GM21825 (cell line): ENCODE results near the gene PLEKHG4B.

Experiments used
- ATAC-seq: cut with Tn5 transposase; IDR thresholded peaks from one replicate; pipeline ENCODE4 v1.9.1; 2021; ENCODE audit warnings: mild to moderate bottlenecking, moderate library complexity; ENCODE audit not compliant: unreplicated experiment

Gene PLEKHG4B

DNA sequence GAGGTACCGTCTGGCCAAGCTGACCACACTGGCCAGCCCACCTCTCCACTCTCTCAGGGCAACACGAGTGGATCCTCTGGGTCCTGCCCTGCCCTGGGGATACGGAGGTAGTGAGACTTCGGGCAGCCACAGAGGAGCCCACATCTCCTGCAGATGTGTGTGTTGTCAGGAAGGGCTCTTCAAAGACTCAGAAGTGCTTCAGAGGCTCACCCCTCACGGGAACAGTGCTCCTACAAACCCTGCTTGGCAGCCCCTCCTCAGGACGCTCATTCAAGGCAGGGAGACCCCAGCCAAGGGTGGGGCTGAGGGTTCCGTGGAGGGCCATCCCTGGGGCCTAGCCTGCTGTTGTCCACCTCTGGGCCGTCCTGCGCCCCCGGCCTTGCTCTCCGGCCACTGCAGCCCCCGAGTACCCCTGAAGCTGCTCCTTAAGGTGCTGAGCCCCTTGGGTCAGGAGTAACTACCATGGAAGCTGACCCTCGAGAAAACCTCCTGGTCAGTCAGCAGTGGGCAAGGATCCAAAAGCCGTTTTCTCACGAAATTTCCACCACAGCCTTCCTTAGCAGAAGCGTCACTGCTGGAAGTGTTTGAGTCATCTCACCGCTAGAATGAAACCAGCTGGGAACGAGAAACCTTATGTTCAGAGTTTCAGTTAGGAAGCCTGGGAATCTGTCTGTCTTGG is 76.2 kb downstream of the PLEKHG4B start:
- no peak for ATAC-seq

DNA sequence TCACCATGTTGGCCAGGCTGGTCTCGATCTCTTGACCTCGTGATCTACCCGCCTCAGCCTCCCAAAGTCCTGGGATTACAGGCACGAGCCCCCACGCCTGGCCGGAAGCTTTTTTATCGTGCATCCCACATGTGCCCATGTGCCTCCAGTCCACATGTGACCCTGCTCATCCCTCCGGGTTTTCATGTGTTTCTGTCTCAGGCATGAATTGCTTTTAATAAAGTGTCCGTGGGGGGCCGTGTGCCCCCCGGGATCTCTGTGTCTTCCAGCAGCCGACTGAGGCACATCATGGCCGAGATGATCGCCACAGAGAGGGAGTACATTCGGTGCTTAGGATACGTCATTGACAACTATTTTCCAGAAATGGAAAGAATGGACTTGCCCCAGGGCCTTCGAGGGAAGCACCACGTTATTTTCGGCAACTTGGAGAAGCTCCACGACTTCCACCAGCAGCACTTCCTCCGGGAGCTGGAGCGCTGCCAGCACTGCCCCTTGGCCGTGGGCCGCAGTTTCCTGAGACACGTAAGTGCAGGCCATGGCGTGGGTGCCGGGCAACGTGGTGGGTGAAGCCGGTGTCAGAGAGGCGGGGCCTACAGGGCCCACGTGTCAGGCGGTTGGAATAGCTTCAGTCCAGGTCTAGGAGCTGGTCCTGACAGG is 77.2 kb downstream of the PLEKHG4B start:
- ATAC-seq = no peak

- no peak for ATAC-seq
Measured at GRCh38 chr5:169728-170094, 77.7 kb downstream of the PLEKHG4B start.

DNA sequence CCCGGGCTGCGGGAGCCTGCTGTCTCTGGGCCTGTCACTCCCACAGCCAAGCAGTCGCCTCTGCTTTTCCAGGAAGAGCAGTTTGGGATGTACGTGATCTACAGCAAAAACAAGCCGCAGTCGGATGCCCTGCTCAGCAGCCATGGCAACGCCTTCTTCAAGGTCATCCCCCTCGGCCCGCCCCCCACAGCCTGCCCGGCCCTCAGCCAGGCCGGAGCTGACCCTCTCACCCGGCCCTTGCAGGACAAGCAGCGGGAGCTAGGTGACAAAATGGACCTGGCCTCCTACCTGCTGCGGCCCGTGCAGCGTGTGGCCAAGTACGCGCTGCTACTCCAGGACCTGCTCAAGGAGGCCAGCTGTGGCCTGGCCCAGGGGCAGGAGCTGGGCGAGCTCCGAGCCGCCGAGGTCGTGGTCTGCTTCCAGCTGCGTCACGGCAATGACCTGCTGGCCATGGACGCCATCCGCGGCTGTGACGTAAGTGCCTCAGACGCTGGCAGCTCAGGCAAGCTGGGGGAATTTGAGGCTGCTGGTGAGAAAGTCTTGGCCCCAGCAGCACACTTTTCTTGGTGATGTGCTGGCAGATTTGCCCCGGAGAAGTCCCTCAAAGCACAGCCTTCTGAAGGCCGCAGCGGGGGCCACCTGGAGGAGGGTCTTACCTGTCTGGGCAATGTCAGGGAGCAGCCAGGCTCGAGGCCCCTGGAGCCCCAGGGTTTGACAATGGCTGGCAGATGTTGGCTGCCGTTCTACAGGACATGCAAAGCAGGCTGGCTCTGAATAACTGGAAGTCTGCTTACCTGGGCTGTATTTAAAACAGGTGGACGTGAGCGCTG is 79.2 kb downstream of the PLEKHG4B start:
- ATAC-seq = no peak

- ATAC-seq = no peak
Measured at GRCh38 chr5:171801-172331, 79.9 kb downstream of the PLEKHG4B start.

DNA sequence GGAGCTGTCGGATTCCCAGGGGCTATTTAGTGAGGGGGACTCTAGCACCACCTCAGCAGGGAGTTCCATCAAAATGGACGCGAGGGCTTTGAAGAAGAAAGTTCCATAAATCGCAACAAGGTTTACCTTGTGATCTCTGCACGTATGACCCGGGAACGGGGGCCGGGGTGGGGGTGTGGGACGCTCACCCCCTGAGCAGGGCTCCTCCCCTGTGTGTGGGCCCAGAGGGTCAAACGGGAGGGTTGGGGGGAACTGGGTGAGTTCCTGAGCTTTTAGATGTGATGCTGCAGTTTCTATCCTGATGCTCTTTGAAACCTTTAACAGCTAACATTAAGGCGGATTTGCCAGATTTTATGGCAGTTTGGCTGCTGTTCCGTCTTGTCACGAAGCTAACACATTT is 80.5 kb downstream of the PLEKHG4B start:
- no peak for ATAC-seq

DNA sequence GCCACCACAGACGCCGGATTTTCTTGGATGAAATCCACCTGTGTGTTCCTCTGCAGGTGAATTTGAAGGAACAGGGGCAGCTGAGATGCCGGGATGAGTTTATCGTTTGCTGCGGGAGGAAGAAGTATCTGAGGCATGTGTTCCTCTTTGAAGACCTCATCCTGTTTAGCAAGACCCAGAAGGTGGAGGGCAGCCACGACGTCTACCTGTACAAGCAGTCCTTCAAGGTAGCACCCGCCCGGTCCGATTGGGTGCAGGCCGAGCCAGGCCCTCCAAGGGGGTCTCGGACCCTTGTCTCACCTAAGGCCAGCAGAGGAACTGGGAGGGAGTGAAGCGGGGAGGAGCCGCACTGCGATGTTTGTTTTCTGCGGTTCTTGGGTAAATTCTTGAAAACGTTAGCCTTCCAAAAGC is 80.9 kb downstream of the PLEKHG4B start:
- ATAC-seq = no peak

- ATAC-seq = no peak
Measured at GRCh38 chr5:173392-174290, 81.7 kb downstream of the PLEKHG4B start.

GRCh38 chr5:174291-174600 is 82.3 kb downstream of the PLEKHG4B start:
- ATAC-seq = no peak

- ATAC-seq = no peak
Measured at GRCh38 chr5:174876-175465, 83.0 kb downstream of the PLEKHG4B start.

DNA sequence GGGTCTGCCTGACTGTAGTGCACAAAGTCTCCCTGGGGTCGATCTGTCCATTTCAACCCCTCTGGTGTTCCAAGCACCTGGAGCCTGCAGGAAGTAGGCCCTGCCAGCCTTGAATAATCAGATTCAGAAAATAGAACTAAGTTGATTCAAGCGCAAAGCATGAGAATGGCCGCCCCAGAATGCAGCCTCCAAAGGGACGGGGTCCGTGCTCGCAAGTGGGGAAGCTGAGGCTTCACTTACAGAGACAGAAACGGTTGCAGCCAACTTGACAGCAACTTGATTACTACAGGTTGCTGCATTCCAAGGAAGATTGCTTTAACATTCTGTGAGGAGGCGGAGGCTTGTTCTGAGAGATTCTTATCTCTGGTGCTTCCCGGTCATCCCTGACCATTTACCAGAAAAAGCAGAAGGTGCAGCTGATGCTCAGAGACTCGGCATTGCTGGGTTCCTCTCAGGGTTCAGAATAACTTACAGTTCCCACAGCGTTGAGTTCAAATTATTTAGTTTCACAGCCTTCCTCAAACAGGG is 84.4 kb downstream of the PLEKHG4B start:
- no peak for ATAC-seq

- no peak for ATAC-seq
Measured at GRCh38 chr5:178110-178509, 86.1 kb downstream of the PLEKHG4B start.

DNA sequence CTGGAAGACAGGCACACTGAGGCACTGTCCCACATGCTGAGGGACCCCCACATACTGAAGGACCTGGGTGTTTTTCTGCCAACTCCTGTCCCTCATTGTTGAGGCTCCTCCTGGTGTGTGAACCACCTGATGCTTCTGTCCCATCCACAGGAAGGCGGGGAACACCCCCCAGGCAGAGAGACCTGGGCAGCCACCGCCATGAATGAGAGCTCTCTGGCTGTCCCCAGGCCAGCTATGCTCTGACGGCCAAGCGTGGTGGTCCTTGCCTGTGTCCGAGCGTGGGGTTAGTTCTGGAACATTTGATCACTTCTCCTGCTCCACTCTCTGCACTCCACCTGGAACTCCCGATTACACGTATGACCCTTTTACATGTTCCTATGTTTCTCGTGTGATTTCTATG is 87.4 kb downstream of the PLEKHG4B start:
- no peak for ATAC-seq

DNA sequence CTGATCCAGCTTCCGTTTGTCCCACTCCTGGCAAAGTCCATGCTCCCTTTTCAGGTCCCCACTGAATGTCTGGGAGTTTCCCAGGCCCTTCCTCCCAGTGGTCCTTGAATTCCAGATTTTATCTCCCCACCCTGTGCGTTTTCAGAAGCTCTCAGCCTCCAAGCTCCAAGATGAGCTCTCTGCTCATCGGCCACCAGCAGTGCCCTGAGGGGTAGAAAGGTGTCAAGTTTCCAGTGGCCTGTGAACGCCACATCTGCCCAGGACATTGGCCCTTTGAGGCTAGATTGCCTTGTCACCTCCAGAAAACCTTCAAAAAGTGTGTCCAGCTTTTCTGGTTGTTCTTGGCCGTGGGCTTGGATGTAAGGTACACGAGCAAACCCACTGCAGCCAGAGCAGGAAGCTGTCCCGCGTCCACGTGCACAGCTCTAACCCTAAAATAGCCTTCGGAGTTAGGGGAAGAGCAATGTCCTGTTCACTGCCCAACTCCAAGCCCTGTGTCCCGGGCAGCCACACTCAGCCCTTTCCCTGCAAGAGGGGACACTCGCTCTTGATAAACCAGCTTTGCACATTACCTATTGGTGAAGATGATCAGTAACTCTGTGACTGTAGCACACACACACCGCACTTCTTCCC is 88.4 kb downstream of the PLEKHG4B start:
- ATAC-seq = no peak

GRCh38 chr5:181160-181559 is 89.2 kb downstream of the PLEKHG4B start:
- no peak for ATAC-seq

- no peak for ATAC-seq
Measured at GRCh38 chr5:181566-181965, 89.6 kb downstream of the PLEKHG4B start.

DNA sequence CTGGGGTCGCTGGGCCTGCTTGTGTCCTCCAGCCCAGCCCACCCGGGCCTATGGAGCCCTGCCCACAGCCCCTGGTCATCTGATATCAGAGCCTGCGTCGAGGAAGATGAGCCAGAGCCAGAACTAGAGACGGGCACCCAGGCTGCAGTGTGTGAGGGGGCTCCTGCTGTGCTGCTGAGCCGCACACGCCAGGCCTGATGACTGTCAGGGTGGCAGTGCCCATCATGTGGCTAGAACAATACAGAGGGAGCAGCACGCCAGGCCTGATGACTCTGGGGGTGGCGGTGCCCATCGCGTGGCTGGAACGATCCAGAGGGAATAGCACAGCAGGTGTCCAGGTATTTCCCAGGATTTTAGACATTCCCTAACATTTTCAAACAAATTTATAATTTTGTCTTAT is 90.2 kb downstream of the PLEKHG4B start:
- no peak for ATAC-seq

DNA sequence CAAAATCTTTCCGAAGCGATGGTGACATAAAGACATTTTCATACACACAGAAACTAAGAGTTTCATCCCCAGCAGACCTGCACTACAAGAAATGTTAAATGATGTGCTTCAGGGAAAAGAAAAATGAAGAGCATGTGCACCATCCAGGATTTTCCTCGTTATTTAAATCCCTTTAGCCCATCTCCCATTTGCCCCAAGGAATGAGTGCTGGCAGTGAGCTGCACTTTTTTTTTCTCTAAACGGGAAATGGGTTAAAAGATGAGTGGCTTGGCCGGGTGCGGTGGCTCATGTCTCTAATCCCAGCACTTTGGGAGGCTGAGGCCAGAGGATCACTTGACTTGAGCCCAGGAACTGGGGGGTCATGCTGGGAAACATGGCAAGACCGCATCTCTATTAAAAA is 92.5 kb downstream of the PLEKHG4B start:
- no peak for ATAC-seq

DNA sequence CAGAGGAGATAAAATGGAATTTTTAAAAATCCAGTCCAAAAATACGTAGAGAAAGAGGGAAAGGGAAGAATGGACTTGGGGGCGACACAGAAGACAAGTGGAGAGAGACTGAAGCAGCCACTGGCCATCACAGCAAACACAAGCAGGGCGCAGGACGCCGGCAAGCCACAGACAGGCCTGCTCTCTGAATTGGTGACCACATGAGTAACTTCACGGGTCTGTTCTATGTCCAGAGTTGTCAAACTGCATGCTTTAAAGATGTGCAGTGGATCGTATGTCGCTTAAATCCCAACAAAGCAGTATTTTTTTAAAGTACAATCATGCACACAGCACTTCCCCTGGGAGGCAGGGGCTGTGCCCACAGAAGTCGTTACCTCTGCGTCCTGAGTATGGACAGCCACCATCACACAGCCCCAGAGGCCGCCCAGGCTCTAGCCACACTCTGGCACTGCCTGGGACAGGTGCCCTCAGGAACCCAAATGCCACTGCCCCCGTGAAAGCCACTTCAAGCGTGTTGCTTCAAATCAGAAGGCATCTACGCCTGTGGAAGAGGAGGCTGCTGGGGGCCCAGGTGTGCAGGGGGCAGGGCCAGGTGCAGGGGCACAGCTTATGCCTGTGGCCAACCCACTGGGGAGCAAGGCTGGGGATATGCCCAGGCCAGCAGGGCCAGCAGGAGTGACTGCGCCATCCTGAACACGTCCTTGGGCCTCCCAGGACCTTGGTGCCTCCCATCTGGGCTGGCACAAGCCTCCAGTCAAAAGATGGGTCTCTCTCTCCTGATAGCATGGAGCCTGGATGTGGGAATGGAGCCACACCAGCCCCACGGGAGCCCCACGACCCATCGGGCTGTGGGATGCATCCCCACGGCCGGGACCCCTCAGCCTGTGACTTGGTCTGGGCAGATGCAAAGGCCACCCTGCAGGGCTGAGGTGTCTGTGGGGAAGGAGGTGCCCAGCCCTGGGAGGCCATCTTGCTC is 93.4 kb downstream of the PLEKHG4B start:
- no peak for ATAC-seq
